ENCODE results near the gene TGIF2.

The TGIF2 gene

DNA sequence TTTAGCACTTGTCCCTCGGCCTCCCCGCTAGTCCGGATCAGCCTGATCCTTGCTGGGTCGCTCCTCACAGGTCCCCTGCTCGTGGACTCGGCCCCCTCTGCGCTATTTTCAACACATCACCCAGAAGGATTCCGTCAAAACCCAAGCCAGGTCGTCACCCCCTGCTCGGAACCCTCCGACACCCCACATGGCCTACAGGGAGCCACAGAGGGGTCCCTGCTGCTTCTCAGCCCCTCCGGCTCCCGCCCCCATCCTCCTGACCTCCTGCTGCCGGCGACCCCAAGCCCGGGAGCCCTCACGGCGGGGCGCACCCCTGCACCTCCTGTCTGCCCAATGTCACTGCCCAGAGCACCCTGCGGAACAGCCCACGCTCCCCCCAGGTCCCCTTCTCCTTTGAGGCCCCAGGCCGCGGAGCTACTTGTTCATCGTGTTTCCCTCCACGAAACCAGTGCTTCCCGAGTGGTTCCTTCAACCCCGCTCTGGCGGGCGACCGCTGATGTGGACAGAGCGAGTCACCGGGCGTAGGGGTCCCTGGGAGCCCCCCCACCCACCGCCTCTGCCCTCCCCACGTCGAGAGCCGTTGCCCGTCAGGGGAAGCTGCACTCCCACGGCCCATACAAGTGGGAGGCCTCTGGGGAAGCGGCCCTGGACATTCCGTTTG is 32.7 kb upstream of the TGIF2 start:
- TF ChIP-seq FOXA1 (IDR thresholded peaks at IDR 0.05): no peak
- TF ChIP-seq, protein P1, sequence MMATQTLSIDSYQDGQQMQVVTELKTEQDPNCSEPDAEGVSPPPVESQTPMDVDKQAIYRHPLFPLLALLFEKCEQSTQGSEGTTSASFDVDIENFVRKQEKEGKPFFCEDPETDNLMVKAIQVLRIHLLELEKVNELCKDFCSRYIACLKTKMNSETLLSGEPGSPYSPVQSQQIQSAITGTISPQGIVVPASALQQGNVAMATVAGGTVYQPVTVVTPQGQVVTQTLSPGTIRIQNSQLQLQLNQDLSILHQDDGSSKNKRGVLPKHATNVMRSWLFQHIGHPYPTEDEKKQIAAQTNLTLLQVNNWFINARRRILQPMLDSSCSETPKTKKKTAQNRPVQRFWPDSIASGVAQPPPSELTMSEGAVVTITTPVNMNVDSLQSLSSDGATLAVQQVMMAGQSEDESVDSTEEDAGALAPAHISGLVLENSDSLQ (IDR thresholded peaks at IDR 0.05): no peak
- ChIA-PET CTCF (no interaction called here), POLR2A (no interaction called here)
- DNase-seq (ENCODE audit: extremely low spot score): no peak

GRCh38 chr20:36541227-36541767 is 32.1 kb upstream of the TGIF2 start, which contains the start of gene MYL9:
MYL9 (plus strand) TSS chr20:36541519; CDS start chr20:36544885, 3,366 bp downstream.
- TF ChIP-seq NFRKB (IDR thresholded peaks at IDR 0.05) (no peak), SUZ12 (IDR thresholded peaks at IDR 0.05) (no peak), ELF4 (IDR thresholded peaks at IDR 0.05) (no peak), TARDBP (IDR thresholded peaks at IDR 0.05) (no peak), SP1 (IDR thresholded peaks at IDR 0.05) (no peak), CTBP1 (IDR thresholded peaks at IDR 0.05; ENCODE audit: borderline replicate concordance) (no peak), FOXM1 (IDR thresholded peaks at IDR 0.05; ENCODE audit: borderline replicate concordance) (no peak), L3MBTL2 (conservative IDR thresholded peaks at IDR 0.05) (no peak), FOXK2 (IDR thresholded peaks at IDR 0.05) (no peak), FOXA1 (IDR thresholded peaks at IDR 0.05) (no peak), ZNF384 (IDR thresholded peaks at IDR 0.05) (no peak), ARNT (IDR thresholded peaks at IDR 0.05) (no peak), BHLHE40 (IDR thresholded peaks at IDR 0.05; ENCODE audit: borderline replicate concordance) (no peak), HDGF (IDR thresholded peaks at IDR 0.05; ENCODE audit: borderline replicate concordance) (no peak), LEF1 (IDR thresholded peaks at IDR 0.05; ENCODE audit: borderline replicate concordance) (no peak)
- TF ChIP-seq, protein P1 (IDR thresholded peaks at IDR 0.05): no peak
- ChIA-PET CTCF (interaction anchor here (0.6 kb wide), 1 partner anchor 445 kb away, joined by 4 read pairs; no protein-coding TSS in a partner anchor), POLR2A (no interaction called here)
- no peak for DNase-seq (ENCODE audit: extremely low spot score)

- TF ChIP-seq LEF1 (IDR thresholded peaks at IDR 0.05; ENCODE audit: borderline replicate concordance): no peak
- TF ChIP-seq NFRKB (IDR thresholded peaks at IDR 0.05): no peak
- TF ChIP-seq FOXM1 (IDR thresholded peaks at IDR 0.05; ENCODE audit: borderline replicate concordance): no peak
- TF ChIP-seq FOXA1 (IDR thresholded peaks at IDR 0.05): no peak
- TF ChIP-seq ARNT (IDR thresholded peaks at IDR 0.05): no peak
- TF ChIP-seq TARDBP (IDR thresholded peaks at IDR 0.05): no peak
- no peak for TF ChIP-seq CTBP1 (IDR thresholded peaks at IDR 0.05; ENCODE audit: borderline replicate concordance)
- no peak for TF ChIP-seq HDGF (IDR thresholded peaks at IDR 0.05; ENCODE audit: borderline replicate concordance)
- no peak for TF ChIP-seq L3MBTL2 (conservative IDR thresholded peaks at IDR 0.05)
- no peak for TF ChIP-seq FOXK2 (IDR thresholded peaks at IDR 0.05)
- TF ChIP-seq SUZ12 (IDR thresholded peaks at IDR 0.05): no peak
- no peak for TF ChIP-seq ELF4 (IDR thresholded peaks at IDR 0.05)
- POLR2A ChIA-PET: no interaction called here
Measured at GRCh38 chr20:36541768-36542488, 31.5 kb upstream of the TGIF2 start.

GRCh38 chr20:36542516-36543183 is 30.7 kb upstream of the TGIF2 start:
- DNase-seq (ENCODE audit: extremely low spot score): no peak
- ChIA-PET POLR2A (no interaction called here), CTCF (no interaction called here)
- TF ChIP-seq HDGF (IDR thresholded peaks at IDR 0.05; ENCODE audit: borderline replicate concordance): no peak
- no peak for TF ChIP-seq TARDBP (IDR thresholded peaks at IDR 0.05)
- TF ChIP-seq LEF1 (IDR thresholded peaks at IDR 0.05; ENCODE audit: borderline replicate concordance): no peak
- no peak for TF ChIP-seq SUZ12 (IDR thresholded peaks at IDR 0.05)
- no peak for TF ChIP-seq L3MBTL2 (conservative IDR thresholded peaks at IDR 0.05)
- no peak for TF ChIP-seq FOXM1 (IDR thresholded peaks at IDR 0.05; ENCODE audit: borderline replicate concordance)
- TF ChIP-seq CTBP1 (IDR thresholded peaks at IDR 0.05; ENCODE audit: borderline replicate concordance): no peak
- TF ChIP-seq FOXK2 (IDR thresholded peaks at IDR 0.05): no peak

More at GRCh38 chr20:36541768-36542488, 31.5 kb upstream of the TGIF2 start:
- DNase-seq (ENCODE audit: extremely low spot score): peak; percentile 51
- CTCF ChIA-PET: interaction anchor here (0.6 kb wide), 1 partner anchor 445 kb away, joined by 4 read pairs; no protein-coding TSS in a partner anchor

DNA sequence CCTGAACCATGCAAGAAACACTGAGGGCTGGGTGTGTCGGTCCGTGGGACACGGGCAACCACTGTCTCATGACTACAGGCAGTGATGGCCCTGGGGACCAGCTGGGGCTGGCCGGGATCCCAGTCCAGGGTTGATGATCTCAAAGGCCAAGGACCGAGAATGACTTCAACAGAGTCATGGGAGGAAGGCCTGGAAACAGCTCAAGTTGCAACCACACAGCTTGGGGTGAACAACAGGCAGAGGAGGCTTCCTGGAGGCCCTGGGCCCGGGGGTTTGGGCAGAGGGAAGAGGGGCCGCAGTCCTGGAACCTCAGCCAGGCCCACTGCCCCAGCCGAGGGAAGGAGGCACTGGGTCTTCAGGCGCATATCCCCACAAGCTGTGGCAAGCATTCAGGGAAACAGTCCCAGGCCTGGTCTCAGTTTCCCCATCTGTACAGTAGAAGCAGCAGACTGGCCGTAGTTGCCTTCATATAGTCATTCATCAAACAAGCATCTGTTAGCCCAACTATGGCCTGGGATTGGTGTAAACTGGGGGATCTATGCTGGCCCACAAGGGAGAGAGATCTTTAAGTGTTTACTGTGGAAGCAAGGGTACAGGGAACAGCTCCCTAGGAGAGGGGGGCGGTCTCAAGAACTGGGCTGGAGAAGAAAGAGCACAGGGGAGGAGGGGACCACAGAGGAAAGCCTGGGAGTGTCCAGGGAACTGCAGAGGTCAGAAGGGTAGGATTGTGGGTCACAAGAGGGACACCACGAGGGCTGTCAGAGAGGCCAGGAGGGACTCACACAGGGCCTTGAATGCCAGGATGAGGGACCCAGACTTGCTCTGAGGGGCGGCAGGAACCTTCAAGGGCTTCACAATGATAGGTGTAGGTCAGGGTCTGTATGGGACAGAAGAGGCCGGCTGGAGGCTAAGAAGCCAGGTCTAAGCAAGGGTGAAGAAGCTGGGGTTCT is 29.9 kb upstream of the TGIF2 start:
- ChIA-PET CTCF (no interaction called here), POLR2A (no interaction called here)
- TF ChIP-seq CTBP1 (IDR thresholded peaks at IDR 0.05; ENCODE audit: borderline replicate concordance): no peak
- TF ChIP-seq, protein P1 (IDR thresholded peaks at IDR 0.05): no peak
- no peak for TF ChIP-seq ZNF384 (IDR thresholded peaks at IDR 0.05)
- TF ChIP-seq BHLHE40 (IDR thresholded peaks at IDR 0.05; ENCODE audit: borderline replicate concordance): no peak
- TF ChIP-seq NFRKB (IDR thresholded peaks at IDR 0.05): no peak
- TF ChIP-seq TARDBP (IDR thresholded peaks at IDR 0.05): no peak
- no peak for TF ChIP-seq FOXA1 (IDR thresholded peaks at IDR 0.05)
- no peak for TF ChIP-seq ELF4 (IDR thresholded peaks at IDR 0.05)
- no peak for TF ChIP-seq SUZ12 (IDR thresholded peaks at IDR 0.05)
- no peak for TF ChIP-seq SP1 (IDR thresholded peaks at IDR 0.05)
- TF ChIP-seq FOXM1 (IDR thresholded peaks at IDR 0.05; ENCODE audit: borderline replicate concordance): no peak
- TF ChIP-seq HDGF (IDR thresholded peaks at IDR 0.05; ENCODE audit: borderline replicate concordance): no peak
- TF ChIP-seq LEF1 (IDR thresholded peaks at IDR 0.05; ENCODE audit: borderline replicate concordance): no peak
- no peak for TF ChIP-seq FOXK2 (IDR thresholded peaks at IDR 0.05)
- no peak for TF ChIP-seq L3MBTL2 (conservative IDR thresholded peaks at IDR 0.05)
- no peak for TF ChIP-seq ARNT (IDR thresholded peaks at IDR 0.05)
- no peak for DNase-seq (ENCODE audit: extremely low spot score)

Measured in HEK293T (cell line).